ENCODE results near the gene ESF1. TPM values are rescaled to one million over a fixed set of nuclear protein-coding genes. Genes with fewer than 3 reads are reported as not detected.
A peak's percentile ranks its signal among the peaks of the same experiment; 100 is the strongest.

ESF1 gene
- total and polyA plus RNA-seq, 9 of the 15 experiments (the other 6 are each of a cell fraction or from before 2014, with no cell fraction given): 7.0 to 30.4 (median 18.6) TPM

- no peak for TF ChIP-seq ERF (CRISPR knock-in tag; IDR thresholded peaks at IDR 0.05)
- TF ChIP-seq ZNF274 (IDR thresholded peaks at IDR 0.05; ENCODE audit: borderline replicate concordance, low read depth, low read length): no peak
- TF ChIP-seq RBM15 (IDR thresholded peaks at IDR 0.05; ENCODE audit: insufficient read depth, low read length): no peak
Measured at GRCh38 chr20:13683833-13684232, 100.9 kb downstream of the ESF1 start.

GRCh38 chr20:13681248-13682125, 103.2 kb downstream of the ESF1 start:
- intact Hi-C loops (cut with micrococcal nuclease) (no loop called here), in situ Hi-C loops (cut with MboI) (no loop called here)
- 7% methylated on average over 4 of the region's 4 CpGs for WGBS (ENCODE audit: insufficient coverage, low coverage, missing lambda C conversion rate)
- ChIA-PET POLR2A (no interaction called here), CTCF (ENCODE audit: low intra/inter-chr PET ratio) (no interaction called here)
- ATAC-seq (peak; percentile 45; the same call in 1 of the 3 replicates), DNase-seq (ENCODE audit: extremely low read depth in 1 of 4, low spot score in 3 of 4) (peak in 2 of 4 experiments; percentile 7 to 11), FAIRE-seq (no peak)
- Histone ChIP-seq H2AFZ (ENCODE audit: low read depth, low read length) (no peak overlapping the region), H3K4me1 (replicated peaks in 1 of 2; ENCODE audit: control insufficient read depth in 2 of 2, insufficient read depth in 2 of 2, low read length in 2 of 2) (no peaks in the 10 kb centered on the region; a peak in 1 of 5 replicates), H3K36me3 (ENCODE audit: control insufficient read depth, insufficient read depth, low read length) (no peaks in the 10 kb centered on the region), H3K79me2 (ENCODE audit: control insufficient read depth, insufficient read depth, low read length) (no peaks in the 10 kb centered on the region), H3K9me1 (ENCODE audit: control insufficient read depth, insufficient read depth, low read length) (no peaks in the 10 kb centered on the region), H3K27ac (ENCODE audit: extremely low read depth, low read depth, low read length) (no peak overlapping the region), H3K9me3 (replicated peaks; ENCODE audit: control insufficient read depth, insufficient read depth, low read depth, low read length) (no peaks in the 10 kb centered on the region), H3K9ac (ENCODE audit: insufficient read depth in 1 of 2, low read depth in 2 of 2, low read length in 2 of 2) (no peak overlapping the region), H3K4me3 (no peak overlapping the region), H3K27me3 (ENCODE audit: control insufficient read depth in 2 of 2, insufficient read depth in 2 of 2, low read length in 2 of 2) (no peaks in the 10 kb centered on the region; a peak in 1 of 5 replicates), H3K4me2 (ENCODE audit: insufficient read depth, low read length) (no peak overlapping the region), H4K20me1 (replicated peaks; ENCODE audit: control insufficient read depth, insufficient read depth, low read length) (no peaks in the 10 kb centered on the region)
- BruUV-seq (replicated peaks): no TSS peak
- peak; percentile 77 for TF ChIP-seq NFE2L1 (tag; IDR thresholded peaks at IDR 0.05; ENCODE audit: borderline replicate concordance, low read depth)
- no peak for TF ChIP-seq KLF16 (IDR thresholded peaks at IDR 0.05)
- TF ChIP-seq POLR3G (IDR thresholded peaks at IDR 0.05; ENCODE audit: extremely low read depth, insufficient read length, insufficient replicate concordance): no peak
- peak; percentile 82 for TF ChIP-seq MAFG (tag; conservative IDR thresholded peaks at IDR 0.05)
- TF ChIP-seq NFE2 (IDR thresholded peaks at IDR 0.05; ENCODE audit: low read depth): peak; percentile 74
- peak; percentile 51 for TF ChIP-seq ATF3 (IDR thresholded peaks at IDR 0.05)
- no peak for TF ChIP-seq ATF3 (CRISPR knock-in tag; conservative IDR thresholded peaks at IDR 0.05)
- no peak for TF ChIP-seq NR2C2 (CRISPR knock-in tag; IDR thresholded peaks at IDR 0.05)
- TF ChIP-seq NR2C2 (tag; IDR thresholded peaks at IDR 0.05): peak; percentile 23; the same call in 1 of the 2 replicates
- TF ChIP-seq ZBTB12 (CRISPR knock-in tag; IDR thresholded peaks at IDR 0.05): no peak

More at GRCh38 chr20:13683833-13684232, 100.9 kb downstream of the ESF1 start:
- Histone ChIP-seq H4K20me1 (replicated peaks; ENCODE audit: control insufficient read depth, insufficient read depth, low read length) (no peaks in the 10 kb centered on the region), H3K79me2 (ENCODE audit: control insufficient read depth, insufficient read depth, low read length) (no peaks in the 10 kb centered on the region), H3K9me3 (replicated peaks; ENCODE audit: control insufficient read depth, insufficient read depth, low read depth, low read length) (no peaks in the 10 kb centered on the region), H2AFZ (ENCODE audit: low read depth, low read length) (no peak overlapping the region), H3K9me1 (ENCODE audit: control insufficient read depth, insufficient read depth, low read length) (no peaks in the 10 kb centered on the region), H3K27ac (ENCODE audit: extremely low read depth, low read depth, low read length) (no peak overlapping the region), H3K4me2 (ENCODE audit: insufficient read depth, low read length) (no peak overlapping the region), H3K9ac (ENCODE audit: insufficient read depth in 1 of 2, low read depth in 2 of 2, low read length in 2 of 2) (no peak overlapping the region), H3K4me1 (replicated peaks in 1 of 2; ENCODE audit: control insufficient read depth in 2 of 2, insufficient read depth in 2 of 2, low read length in 2 of 2) (no peaks in the 10 kb centered on the region; a peak in 1 of 5 replicates), H3K27me3 (ENCODE audit: control insufficient read depth in 2 of 2, insufficient read depth in 2 of 2, low read length in 2 of 2) (no peaks in the 10 kb centered on the region; a peak in 1 of 5 replicates), H3K4me3 (no peak overlapping the region), H3K36me3 (ENCODE audit: control insufficient read depth, insufficient read depth, low read length) (no peaks in the 10 kb centered on the region)
- DNase-seq (ENCODE audit: extremely low read depth in 1 of 4, low spot score in 3 of 4) (no peak), FAIRE-seq (no peak), ATAC-seq (no peak)
- no TSS peak for BruUV-seq (replicated peaks)
- ChIA-PET POLR2A (no interaction called here), CTCF (ENCODE audit: low intra/inter-chr PET ratio) (no interaction called here)
- in situ Hi-C loops (cut with MboI) (no loop called here), intact Hi-C loops (cut with micrococcal nuclease) (no loop called here)
- 0% methylated on average over 1 of the region's 1 CpG for WGBS (ENCODE audit: insufficient coverage, low coverage, missing lambda C conversion rate)

Measured in K562 (cell line).